Measurements from ENCODE around the gene ALK.
A peak's percentile ranks its signal among the peaks of the same experiment; 100 is the strongest.

ALK gene

GRCh38 chr2:29731948-29732347 lies 189.4 kb downstream of the ALK start:
- no peak for DNase-seq
- TF ChIP-seq CTCF (IDR thresholded peaks at IDR 0.05; ENCODE audit: low read depth, low read length), result no peak

GRCh38 chr2:29729932-29730331 lies 191.5 kb downstream of the ALK start:
- H3K36me3 ChIP-seq, result no peaks in the 10 kb centered on the region
- H3K27ac ChIP-seq, result no peak overlapping the region
- H3K4me3 ChIP-seq (ENCODE audit: low read depth, low read length), result no peak overlapping the region
- H3K27me3 ChIP-seq (ENCODE audit: insufficient read depth, low read depth, severe bottlenecking), result no peaks in the 10 kb centered on the region
- H3K9me3 ChIP-seq (ENCODE audit: severe bottlenecking), result no peaks in the 10 kb centered on the region
- no peak for DNase-seq
- no peak for TF ChIP-seq CTCF (IDR thresholded peaks at IDR 0.05; ENCODE audit: low read depth, low read length)

More at GRCh38 chr2:29731948-29732347, 189.4 kb downstream of the ALK start:
- H3K27ac ChIP-seq, result no peak overlapping the region
- H3K27me3 ChIP-seq (ENCODE audit: insufficient read depth, low read depth, severe bottlenecking), result no peaks in the 10 kb centered on the region
- H3K9me3 ChIP-seq (ENCODE audit: severe bottlenecking), result no peaks in the 10 kb centered on the region
- H3K36me3 ChIP-seq, result no peaks in the 10 kb centered on the region
- H3K4me3 ChIP-seq (ENCODE audit: low read depth, low read length), result no peak overlapping the region

- Histone ChIP-seq H3K27ac (no peak overlapping the region), H3K9me3 (ENCODE audit: severe bottlenecking) (no peaks in the 10 kb centered on the region), H3K27me3 (ENCODE audit: insufficient read depth, low read depth, severe bottlenecking) (no peaks in the 10 kb centered on the region), H3K4me3 (ENCODE audit: low read depth, low read length) (no peak overlapping the region), H3K36me3 (no peaks in the 10 kb centered on the region)
- TF ChIP-seq CTCF (IDR thresholded peaks at IDR 0.05; ENCODE audit: low read depth, low read length), result no peak
- no peak for DNase-seq
Observed at GRCh38 chr2:29729401-29729800, 192.0 kb downstream of the ALK start.

- no peak for TF ChIP-seq CTCF (IDR thresholded peaks at IDR 0.05; ENCODE audit: low read depth, low read length)
- no peaks in the 10 kb centered on the region for H3K9me3 ChIP-seq (ENCODE audit: severe bottlenecking)
- H3K4me3 ChIP-seq (ENCODE audit: low read depth, low read length), result no peak overlapping the region
- DNase-seq, result no peak
- no peaks in the 10 kb centered on the region for H3K27me3 ChIP-seq (ENCODE audit: insufficient read depth, low read depth, severe bottlenecking)
- H3K36me3 ChIP-seq, result no peaks in the 10 kb centered on the region
- H3K27ac ChIP-seq, result no peak overlapping the region
Observed at GRCh38 chr2:29726976-29727375, 194.4 kb downstream of the ALK start.

GRCh38 chr2:29725610-29726009 lies 195.8 kb downstream of the ALK start:
- Histone ChIP-seq H3K27me3 (ENCODE audit: insufficient read depth, low read depth, severe bottlenecking) (no peaks in the 10 kb centered on the region), H3K9me3 (ENCODE audit: severe bottlenecking) (no peaks in the 10 kb centered on the region), H3K27ac (no peak overlapping the region), H3K4me3 (ENCODE audit: low read depth, low read length) (no peak overlapping the region), H3K36me3 (no peaks in the 10 kb centered on the region)
- TF ChIP-seq CTCF (IDR thresholded peaks at IDR 0.05; ENCODE audit: low read depth, low read length), result no peak
- DNase-seq, result no peak

- DNase-seq, result peak; percentile 0
- Histone ChIP-seq H3K9me3 (ENCODE audit: severe bottlenecking) (no peaks in the 10 kb centered on the region), H3K36me3 (no peaks in the 10 kb centered on the region), H3K4me3 (ENCODE audit: low read depth, low read length) (no peak overlapping the region), H3K27me3 (ENCODE audit: insufficient read depth, low read depth, severe bottlenecking) (no peaks in the 10 kb centered on the region), H3K27ac (no peak overlapping the region)
- no peak for TF ChIP-seq CTCF (IDR thresholded peaks at IDR 0.05; ENCODE audit: low read depth, low read length)
Observed at GRCh38 chr2:29724282-29724681, 197.1 kb downstream of the ALK start.

Measured in WERI-Rb-1 (cell line).